CD14-positive monocyte (primary cell): ENCODE measurements around the gene EHD3. TPM values are rescaled to one million over a fixed set of nuclear protein-coding genes. Genes with fewer than 3 reads are reported as not detected.
A peak's percentile ranks its signal among the peaks of the same experiment; 100 is the strongest.

ENCODE experiments used
- DNase-seq, 3 donors: peaks; one replicate each; pipeline ENCODE4 v3.0.0-alpha.2; 2011 to 2022
- H2AFZ ChIP-seq: 2 replicates; pipeline ENCODE4 v1.6.0; 2012; ENCODE audit warnings: mild to moderate bottlenecking, low read depth, low read length, inconsistent platforms; ENCODE audit not compliant: insufficient read depth, poor library complexity, severe bottlenecking
- H3K27ac ChIP-seq, 2 donors: 1 replicate in 1 of 2; 2 replicates in 1 of 2; pipeline ENCODE4 v1.5.1; 2012 to 2013; ENCODE audit warnings: low read length in 2 of 2, control low read depth in 1 of 2, inconsistent platforms in 1 of 2, low read depth in 1 of 2, mild to moderate bottlenecking in 1 of 2
- H3K27me3 ChIP-seq, 2 donors: one replicate each; pipeline versions ENCODE4 v1.6.0 to v1.6.1; 2011 to 2013; ENCODE audit warnings: low read length in 2 of 2; ENCODE audit not compliant: control insufficient read depth in 2 of 2, insufficient read depth in 2 of 2
- H3K36me3 ChIP-seq, 2 donors: replicated peaks in 1 of 2; 1 replicate in 1 of 2; 2 replicates in 1 of 2; pipeline versions ENCODE4 v1.5.1 to v1.6.1; 2012 to 2013; ENCODE audit warnings: low read length in 2 of 2, control low read depth in 1 of 2, inconsistent platforms in 1 of 2, mild to moderate bottlenecking in 1 of 2; ENCODE audit not compliant: insufficient read depth in 2 of 2, control insufficient read depth in 1 of 2
- H3K4me1 ChIP-seq, 2 donors: 1 replicate in 1 of 2; 2 replicates in 1 of 2; pipeline versions ENCODE4 v1.5.1 to v1.6.1; 2012 to 2013; ENCODE audit warnings: low read length in 2 of 2, control low read depth in 1 of 2, inconsistent platforms in 1 of 2, mild to moderate bottlenecking in 1 of 2, moderate library complexity in 1 of 2; ENCODE audit not compliant: insufficient read depth in 2 of 2, control insufficient read depth in 1 of 2
- H3K4me2 ChIP-seq: replicated peaks from 2 replicates; pipeline ENCODE3; 2012; ENCODE audit warnings: low read length, moderate library complexity, mild to moderate bottlenecking; ENCODE audit not compliant: poor library complexity, severe bottlenecking; ENCODE audit errors: extremely low read depth
- H3K4me3 ChIP-seq, 3 experiments: fragments of 200-600 bp in 1 of 3; sonication (generic) in 1 of 3; replicated peaks in 1 of 3; 1 replicate in 2 of 3; 2 replicates in 1 of 3; pipeline ENCODE4 v1.5.1; 2011 to 2013; ENCODE audit warnings: low read length in 3 of 3, mild to moderate bottlenecking in 3 of 3, control low read depth in 2 of 3, low read depth in 2 of 3, inconsistent platforms in 1 of 3, moderate library complexity in 1 of 3
- H3K79me2 ChIP-seq: 2 replicates; pipeline ENCODE4 v1.6.0; 2012; ENCODE audit warnings: mild to moderate bottlenecking, control low read depth, inconsistent platforms, low read length, moderate library complexity; ENCODE audit not compliant: insufficient read depth
- H3K9ac ChIP-seq: 2 replicates; pipeline ENCODE4 v1.6.0; 2017; ENCODE audit warnings: low read length, mild to moderate bottlenecking; ENCODE audit not compliant: insufficient read depth, poor library complexity, severe bottlenecking
- H3K9me3 ChIP-seq, 2 donors: replicated peaks in 1 of 2; 1 replicate in 1 of 2; 2 replicates in 1 of 2; pipeline versions ENCODE4 v1.5.1 to v1.6.1; 2012 to 2013; ENCODE audit warnings: low read length in 2 of 2, control low read depth in 1 of 2; ENCODE audit not compliant: control insufficient read depth in 1 of 2, insufficient read depth in 1 of 2
- H4K20me1 ChIP-seq: 2 replicates; pipeline ENCODE4 v1.6.0; 2012; ENCODE audit warnings: mild to moderate bottlenecking, low read length, control low read depth, moderate library complexity; ENCODE audit not compliant: insufficient read depth
- H3K27ac Mint-ChIP-seq, 7 donors: one replicate each; pipeline ENCODE4 v1.8.0; 2020; ENCODE audit warnings: mild to moderate bottlenecking in 7 of 7, mixed read lengths in 7 of 7, moderate library complexity in 6 of 7, inconsistent platforms in 2 of 7
- H3K27me3 Mint-ChIP-seq, 3 donors: one replicate each; pipeline ENCODE4 v1.8.0; 2021 to 2022; ENCODE audit warnings: low read depth in 3 of 3, mild to moderate bottlenecking in 3 of 3, mixed read lengths in 3 of 3, moderate library complexity in 3 of 3, inconsistent platforms in 1 of 3
- H3K36me3 Mint-ChIP-seq, 2 donors: one replicate each; pipeline ENCODE4 v1.8.0; 2020; ENCODE audit warnings: mixed read lengths in 2 of 2, inconsistent platforms in 1 of 2, mild to moderate bottlenecking in 1 of 2
- H3K4me1 Mint-ChIP-seq: one replicate; pipeline ENCODE4 v1.8.0; 2020; ENCODE audit warnings: mild to moderate bottlenecking, mixed read lengths
- H3K4me3 Mint-ChIP-seq, 2 donors: one replicate each; pipeline ENCODE4 v1.8.0; 2020; ENCODE audit warnings: mild to moderate bottlenecking in 2 of 2, mixed read lengths in 2 of 2, moderate library complexity in 1 of 2
- H3K9me3 Mint-ChIP-seq, 7 donors: one replicate each; pipeline ENCODE4 v1.8.0; 2020 to 2022; ENCODE audit warnings: mixed read lengths in 7 of 7, mild to moderate bottlenecking in 6 of 7, moderate library complexity in 6 of 7, inconsistent platforms in 2 of 7
- WGBS: methylation state at CpG from one replicate; pipeline ENCODE4 v1.1.5; 2013; ENCODE audit warnings: missing lambda C conversion rate; ENCODE audit not compliant: insufficient coverage; 5-methylcytosine and 5-hydroxymethylcytosine counted together
- intact Hi-C, 2 donors: fragments of 100-400 bp; cut with micrococcal nuclease; formaldehyde crosslinking; loops; one replicate each; pipeline versions ENCODE4 v1.15.0 to v1.15.1; 2023
- polyA plus RNA-seq, 3 donors: library from polyadenylated mRNA; depleted of rRNA in 1 of 3; unstranded in 2 of 3; stranded (reverse) in 1 of 3; fragments of 300-500 nt in 2 of 3; fragments of >200 nt in 1 of 3; fragmentation: Illumina TruSeq in 2 of 3; gene quantifications; 1 replicate in 2 of 3; 2 replicates in 1 of 3; pipeline ENCODE4 v1.2.3, GENCODE V29; 2012 to 2021
- TF ChIP-seq, protein P1 (sequence below): fragments of 200-600 bp; IDR thresholded peaks from one replicate; pipeline ENCODE4 v1.8.0; 2022; ENCODE audit warnings: antibody characterized with exemption, mild to moderate bottlenecking

Gene EHD3
- polyA plus RNA-seq, 3 donors: 1.1 to 1.5 (median 1.4) TPM

DNA sequence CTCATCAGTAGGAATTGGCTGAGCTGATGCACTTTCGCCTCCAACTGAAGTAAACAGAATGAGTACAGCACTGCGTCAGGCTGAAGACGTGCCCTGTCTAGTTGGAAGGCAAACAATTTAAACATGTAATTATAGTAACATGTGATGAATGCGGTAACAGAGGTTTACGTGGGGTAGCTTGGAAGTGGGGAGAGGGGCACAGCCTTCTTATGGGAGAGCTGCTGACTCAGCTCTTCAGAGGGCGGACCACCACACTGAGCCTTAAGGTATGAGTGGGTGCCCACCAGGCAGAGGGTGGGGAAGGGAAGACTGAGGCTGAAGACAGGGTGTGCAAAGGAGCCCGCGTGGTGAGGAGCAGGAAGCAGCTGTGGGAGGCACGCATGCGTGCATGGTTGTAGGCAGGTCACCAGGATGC, 6.2 kb upstream of the EHD3 start:
- peaks cover 7% of the 10 kb centered on the region for H3K4me1 Mint-ChIP-seq
- TF ChIP-seq, protein P1, sequence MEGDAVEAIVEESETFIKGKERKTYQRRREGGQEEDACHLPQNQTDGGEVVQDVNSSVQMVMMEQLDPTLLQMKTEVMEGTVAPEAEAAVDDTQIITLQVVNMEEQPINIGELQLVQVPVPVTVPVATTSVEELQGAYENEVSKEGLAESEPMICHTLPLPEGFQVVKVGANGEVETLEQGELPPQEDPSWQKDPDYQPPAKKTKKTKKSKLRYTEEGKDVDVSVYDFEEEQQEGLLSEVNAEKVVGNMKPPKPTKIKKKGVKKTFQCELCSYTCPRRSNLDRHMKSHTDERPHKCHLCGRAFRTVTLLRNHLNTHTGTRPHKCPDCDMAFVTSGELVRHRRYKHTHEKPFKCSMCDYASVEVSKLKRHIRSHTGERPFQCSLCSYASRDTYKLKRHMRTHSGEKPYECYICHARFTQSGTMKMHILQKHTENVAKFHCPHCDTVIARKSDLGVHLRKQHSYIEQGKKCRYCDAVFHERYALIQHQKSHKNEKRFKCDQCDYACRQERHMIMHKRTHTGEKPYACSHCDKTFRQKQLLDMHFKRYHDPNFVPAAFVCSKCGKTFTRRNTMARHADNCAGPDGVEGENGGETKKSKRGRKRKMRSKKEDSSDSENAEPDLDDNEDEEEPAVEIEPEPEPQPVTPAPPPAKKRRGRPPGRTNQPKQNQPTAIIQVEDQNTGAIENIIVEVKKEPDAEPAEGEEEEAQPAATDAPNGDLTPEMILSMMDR: no peak
- H3K27ac Mint-ChIP-seq: no peak overlapping the region
- no peak overlapping the region for H3K9ac ChIP-seq
- peaks cover 0 to 2% of the 10 kb centered on the region in 2 donors for H3K27me3 ChIP-seq
- H3K9me3 Mint-ChIP-seq: no peaks in the 10 kb centered on the region
- H3K4me1 ChIP-seq: peaks cover 0 to 4% of the 10 kb centered on the region in 2 donors
- DNase-seq: no peak
- H3K4me3 Mint-ChIP-seq: no peak overlapping the region
- peaks cover 0 to 3% (median 0%) of the 10 kb centered on the region in 3 donors for H3K27me3 Mint-ChIP-seq
- H3K36me3 Mint-ChIP-seq: no peaks in the 10 kb centered on the region
- no peaks in the 10 kb centered on the region for H3K9me3 ChIP-seq
- H3K79me2 ChIP-seq: no peaks in the 10 kb centered on the region
- peak overlapping the region; percentile 16 for H2AFZ ChIP-seq
- no peak overlapping the region for H3K4me3 ChIP-seq
- H3K36me3 ChIP-seq: no peaks in the 10 kb centered on the region
- H3K27ac ChIP-seq: no peak overlapping the region
- 98% methylated on average over 5 of the region's 10 CpGs for WGBS
- intact Hi-C loops: no loop called here
- no peak overlapping the region for H3K4me2 ChIP-seq
- H4K20me1 ChIP-seq: no peaks in the 10 kb centered on the region

DNA sequence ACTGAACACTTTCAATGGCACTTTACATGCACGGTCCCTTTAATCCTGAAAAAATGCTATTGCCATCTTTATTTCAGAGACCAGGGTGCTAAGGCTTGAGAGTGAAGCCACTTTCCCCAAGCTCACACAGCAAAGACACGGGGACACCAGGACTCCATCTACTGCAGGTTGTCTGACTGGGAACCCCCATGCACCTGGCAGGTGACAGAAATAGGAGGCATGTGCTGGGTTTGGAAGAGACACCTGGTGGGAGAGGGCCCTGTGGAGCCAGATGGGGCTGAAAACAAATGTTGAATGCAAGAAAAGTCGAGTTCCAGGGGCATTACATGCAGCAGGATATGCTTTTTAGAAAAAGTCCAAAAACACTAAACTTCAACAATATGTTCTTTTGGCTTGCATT, 5.2 kb upstream of the EHD3 start:
- Histone ChIP-seq H3K27me3 (peaks cover 0 to 2% of the 10 kb centered on the region in 2 donors), H3K4me2 (no peak overlapping the region), H3K9me3 (no peaks in the 10 kb centered on the region), H3K4me3 (no peak overlapping the region), H3K36me3 (no peaks in the 10 kb centered on the region), H3K27ac (no peak overlapping the region), H2AFZ (no peak overlapping the region), H3K79me2 (no peaks in the 10 kb centered on the region), H3K4me1 (peaks cover 5 to 6% of the 10 kb centered on the region in 2 donors), H3K9ac (no peak overlapping the region), H4K20me1 (no peaks in the 10 kb centered on the region)
- Mint-ChIP-seq H3K27me3 (peaks cover 0 to 3% (median 1%) of the 10 kb centered on the region in 3 donors), H3K4me1 (peaks cover 6% of the 10 kb centered on the region), H3K4me3 (no peak overlapping the region), H3K9me3 (no peaks in the 10 kb centered on the region), H3K36me3 (no peaks in the 10 kb centered on the region), H3K27ac (no peak overlapping the region)
- intact Hi-C loops: no loop called here
- DNase-seq: no peak
- WGBS: no CpG with 5 or more reads among the region's 3 CpGs
- TF ChIP-seq, protein P1: no peak
